HG02852 (cell line): ENCODE measurements around the gene PYGL.

Experiments
- ATAC-seq: cut with Tn5 transposase; IDR thresholded peaks from one replicate; pipeline ENCODE4 v1.9.1; 2021; ENCODE audit warnings: mild to moderate bottlenecking, moderate library complexity; ENCODE audit not compliant: unreplicated experiment

Gene PYGL

GRCh38 chr14:50875359-50876070, 68.8 kb downstream of the PYGL start:
- peak; percentile 97 for ATAC-seq

GRCh38 chr14:50874757-50875156, 69.5 kb downstream of the PYGL start:
- no peak for ATAC-seq

- no peak for ATAC-seq
Measured at GRCh38 chr14:50871914-50872732, 72.2 kb downstream of the PYGL start, which contains the start of gene ABHD12B. Gene ABHD12B (plus strand): TSS chr14:50872053. CDS start chr14:50872175, 122 bp downstream.

GRCh38 chr14:50871228-50871627, 73.1 kb downstream of the PYGL start:
- no peak for ATAC-seq

- no peak for ATAC-seq
Measured at GRCh38 chr14:50865391-50866076, 78.7 kb downstream of the PYGL start.

- ATAC-seq: no peak
Measured at GRCh38 chr14:50864946-50865345, 79.3 kb downstream of the PYGL start.

GRCh38 chr14:50864237-50864636, 80.0 kb downstream of the PYGL start:
- ATAC-seq: no peak

- no peak for ATAC-seq
Measured at GRCh38 chr14:50862036-50862570, 82.2 kb downstream of the PYGL start.

GRCh38 chr14:50860478-50861086, 83.7 kb downstream of the PYGL start:
- peak; percentile 47 for ATAC-seq

- ATAC-seq: peak; percentile 14
Measured at GRCh38 chr14:50859296-50859624, 85.0 kb downstream of the PYGL start.

- no peak for ATAC-seq
Measured at GRCh38 chr14:50856660-50857059, 87.6 kb downstream of the PYGL start.

GRCh38 chr14:50855558-50855957, 88.7 kb downstream of the PYGL start:
- ATAC-seq: no peak
